COLO829 (cell line): ENCODE data around the gene TTC33.
"Not testable (repeated sequence)": the region's sequence is repeated elsewhere in the genome, so short reads cannot be mapped to it uniquely, and the experiment has no call there.

Source experiments
- DNase-seq: peaks from one replicate; pipeline ENCODE4 v3.0.0; 2012; ENCODE audit warnings: low spot score

TTC33 gene

GRCh38 chr5:40679148-40679912 lies 76.4 kb downstream of the TTC33 start:
- DNase-seq, result peak; percentile 87

GRCh38 chr5:40678460-40679147 lies 77.2 kb downstream of the TTC33 start:
- no peak for DNase-seq

GRCh38 chr5:40678026-40678425 lies 77.7 kb downstream of the TTC33 start:
- DNase-seq, result no peak

GRCh38 chr5:40677456-40677855 lies 78.3 kb downstream of the TTC33 start:
- DNase-seq, result no peak

- DNase-seq, result no peak
These were observed 79.0 kb downstream of the TTC33 start for GRCh38 chr5:40676613-40677343.

GRCh38 chr5:40675396-40676133 lies 80.2 kb downstream of the TTC33 start:
- DNase-seq, result no peak

GRCh38 chr5:40674661-40675235 lies 81.0 kb downstream of the TTC33 start:
- DNase-seq, result no peak

- DNase-seq, result no peak
These were observed 83.3 kb downstream of the TTC33 start for GRCh38 chr5:40672425-40672824.

GRCh38 chr5:40669606-40670390 lies 86.0 kb downstream of the TTC33 start:
- DNase-seq, result no peak

GRCh38 chr5:40667161-40667663 lies 88.5 kb downstream of the TTC33 start:
- DNase-seq, result no peak

- DNase-seq, result no peak
These were observed 89.1 kb downstream of the TTC33 start for GRCh38 chr5:40666657-40667056.

- DNase-seq, result no peak
These were observed 90.0 kb downstream of the TTC33 start for GRCh38 chr5:40665635-40666298.

- no peak for DNase-seq
These were observed 95.0 kb downstream of the TTC33 start for GRCh38 chr5:40660751-40661150.

- DNase-seq, result no peak
These were observed 99.0 kb downstream of the TTC33 start for GRCh38 chr5:40656766-40657165.

- DNase-seq, result not testable (repeated sequence)
These were observed 99.7 kb downstream of the TTC33 start for GRCh38 chr5:40656091-40656490.

GRCh38 chr5:40655138-40655537 lies 100.6 kb downstream of the TTC33 start:
- no peak for DNase-seq

- no peak for DNase-seq
These were observed 101.3 kb downstream of the TTC33 start for GRCh38 chr5:40654377-40654991.

- DNase-seq, result no peak
These were observed 102.3 kb downstream of the TTC33 start for GRCh38 chr5:40653221-40654022.
